ENCODE data around the gene RNGTT.

Gene RNGTT

DNA sequence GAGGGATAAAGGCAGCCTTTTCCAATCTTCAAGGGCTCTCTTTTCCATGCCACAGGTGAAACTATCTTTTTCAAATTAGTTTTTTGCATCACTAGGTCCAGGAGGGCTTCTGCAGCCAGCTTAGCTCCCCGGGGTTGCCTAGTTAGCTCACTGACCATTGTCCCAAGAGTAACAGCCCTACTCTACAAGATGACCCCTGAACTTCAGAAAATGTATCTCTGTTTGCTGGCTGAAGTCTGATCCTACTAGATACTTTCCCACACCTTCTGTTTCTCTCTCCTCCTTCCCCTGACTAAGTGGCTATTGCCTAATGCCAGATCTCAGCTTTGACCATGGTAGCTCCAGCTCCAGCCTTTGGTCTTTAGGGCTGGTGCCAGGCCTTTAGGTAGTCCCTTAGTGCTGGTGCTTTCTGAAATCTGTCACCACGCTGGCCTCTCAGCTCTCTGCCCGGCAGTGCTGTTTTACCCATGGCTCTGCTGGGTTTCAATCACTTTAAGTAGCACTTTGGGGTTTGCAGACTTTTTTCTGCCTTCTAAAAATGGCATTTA is 255.1 kb downstream of the RNGTT start:
- no peak for DNase-seq

DNA sequence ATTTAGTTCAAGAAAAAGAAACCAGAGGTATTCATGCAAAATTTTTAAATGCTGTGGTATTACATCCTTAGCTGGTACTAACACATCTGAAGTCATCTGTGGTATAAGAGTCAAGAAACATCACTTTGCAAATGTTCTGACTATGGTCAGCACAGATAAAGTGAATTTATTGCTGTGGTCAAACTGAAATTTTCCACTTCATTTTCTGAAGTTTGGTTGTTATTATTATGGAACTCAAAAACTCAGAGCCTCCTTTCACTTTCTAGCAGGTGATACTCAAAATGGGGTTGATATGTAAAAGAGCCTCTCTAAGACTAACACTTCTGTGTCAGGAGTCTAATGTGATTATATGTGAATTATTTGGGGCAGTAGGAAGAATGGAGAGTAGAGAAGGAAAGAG is 257.8 kb downstream of the RNGTT start:
- no peak for DNase-seq

DNA sequence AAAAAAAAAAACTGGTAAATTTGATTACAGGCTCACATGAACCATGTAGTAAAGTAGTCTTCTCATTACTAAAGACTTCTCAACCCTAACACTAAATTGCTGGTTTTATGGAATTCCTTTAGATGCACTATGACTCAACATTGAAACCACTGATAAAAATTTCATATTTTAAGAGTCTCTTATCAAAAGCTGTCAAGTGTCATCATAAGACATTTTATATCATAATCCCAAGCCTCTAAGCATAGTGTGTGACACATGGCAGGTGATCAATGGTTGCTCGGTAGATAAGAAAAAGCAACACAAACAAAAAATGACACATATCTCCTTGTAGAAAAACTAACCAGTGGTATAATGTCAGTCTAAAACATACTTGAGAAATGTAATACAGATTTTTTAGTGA is 258.4 kb downstream of the RNGTT start:
- no peak for DNase-seq

DNA sequence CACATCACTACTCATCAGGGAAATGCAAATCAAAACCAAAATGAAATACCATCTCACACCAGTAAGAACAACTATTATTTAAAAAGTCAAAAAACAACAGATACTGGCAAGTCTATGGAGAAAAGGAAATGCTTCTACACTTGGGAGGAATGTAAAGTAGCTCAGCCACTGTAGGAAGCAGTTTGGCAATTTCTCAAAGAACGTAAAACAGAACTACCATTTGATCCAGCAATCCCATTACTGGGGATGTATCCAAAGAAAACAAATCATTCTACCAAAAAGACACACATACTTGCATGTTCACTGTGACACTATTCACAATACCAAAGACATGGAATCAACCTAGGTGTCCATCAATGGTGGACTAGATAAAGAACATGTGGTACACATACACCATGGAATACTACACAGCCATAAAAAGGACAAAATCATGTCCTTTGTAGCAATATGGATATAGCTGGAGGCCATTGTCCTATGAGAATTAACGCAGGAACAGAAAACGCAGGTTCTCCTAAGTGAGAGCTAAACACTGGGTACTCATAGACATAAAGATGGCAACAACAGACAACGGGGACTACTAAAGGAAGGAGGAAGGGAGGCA is 260.4 kb downstream of the RNGTT start:
- DNase-seq, result no peak

DNA sequence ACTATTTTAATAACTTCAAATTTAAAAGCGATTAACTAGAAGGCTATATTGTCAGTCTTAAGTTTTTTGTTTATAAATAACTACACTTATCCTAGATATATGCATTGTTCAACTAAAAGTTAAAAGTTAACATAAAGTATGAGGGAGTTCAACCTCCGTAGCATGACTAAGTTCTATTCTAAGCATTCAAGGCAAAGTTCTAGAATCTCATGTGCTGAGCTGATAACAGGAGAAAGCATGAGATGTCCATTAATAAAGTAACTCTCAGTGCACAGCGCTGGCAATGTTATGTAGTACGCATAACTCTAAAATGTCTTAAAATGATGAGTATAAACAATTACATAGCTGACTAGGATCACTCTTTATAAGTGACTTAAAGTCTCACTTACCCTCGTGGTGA is 264.8 kb downstream of the RNGTT start:
- DNase-seq, result no peak

DNA sequence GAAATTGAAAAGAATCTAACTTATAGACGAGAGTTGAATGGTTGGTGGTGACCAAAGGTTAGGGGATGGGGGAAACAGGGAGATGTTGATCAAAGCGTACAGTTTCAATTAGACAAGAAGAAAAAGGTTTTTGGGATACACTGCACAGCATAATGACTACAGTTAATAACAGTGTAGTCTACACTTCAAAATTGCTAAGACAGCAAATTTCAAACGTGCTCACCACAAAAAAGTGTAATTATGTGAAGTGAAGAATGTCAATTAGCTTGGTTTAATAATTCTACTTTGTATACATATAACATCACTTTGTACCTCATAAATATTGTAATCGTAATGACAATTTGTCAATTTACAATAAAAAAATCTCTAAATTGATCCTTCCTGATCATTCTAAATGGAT is 267.5 kb downstream of the RNGTT start:
- DNase-seq, result no peak

DNA sequence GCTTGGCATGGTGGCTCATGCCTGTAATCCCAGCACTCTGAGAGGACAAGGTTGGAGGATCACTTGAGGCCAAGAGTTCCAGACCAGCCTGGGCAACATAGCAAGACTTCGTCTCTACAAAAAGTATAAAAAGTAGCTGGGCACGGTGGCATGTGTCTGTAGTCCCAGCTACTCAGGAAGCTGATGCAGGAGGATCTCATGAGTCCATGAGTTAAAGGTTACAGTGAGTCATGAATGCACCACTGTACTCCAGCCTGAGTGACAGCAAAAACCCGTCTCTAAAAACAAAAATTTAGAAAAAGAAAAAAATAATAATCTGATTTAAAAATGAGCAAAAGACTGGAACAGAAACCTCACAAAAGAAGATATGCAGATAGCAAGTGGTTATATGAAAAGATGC is 279.7 kb downstream of the RNGTT start:
- DNase-seq, result no peak

DNA sequence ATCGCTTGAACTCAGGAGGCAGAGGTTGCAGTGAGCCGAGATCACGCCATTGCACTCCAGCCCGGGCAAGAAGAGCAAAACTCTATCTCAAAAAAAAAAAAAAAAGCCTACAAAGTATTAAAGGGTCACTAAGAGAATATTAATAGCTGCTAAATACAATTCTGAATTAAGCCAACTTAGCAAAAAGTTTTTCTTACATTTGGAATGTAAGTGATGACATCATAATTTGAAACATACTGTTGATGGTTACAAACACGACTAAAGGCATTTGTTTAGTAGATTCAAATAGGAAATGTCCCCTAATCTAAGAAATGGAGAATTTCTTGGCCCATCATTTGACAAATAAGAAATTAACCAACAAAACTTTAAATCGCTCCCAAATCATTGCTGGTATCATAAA is 282.8 kb downstream of the RNGTT start:
- DNase-seq, result no peak

DNA sequence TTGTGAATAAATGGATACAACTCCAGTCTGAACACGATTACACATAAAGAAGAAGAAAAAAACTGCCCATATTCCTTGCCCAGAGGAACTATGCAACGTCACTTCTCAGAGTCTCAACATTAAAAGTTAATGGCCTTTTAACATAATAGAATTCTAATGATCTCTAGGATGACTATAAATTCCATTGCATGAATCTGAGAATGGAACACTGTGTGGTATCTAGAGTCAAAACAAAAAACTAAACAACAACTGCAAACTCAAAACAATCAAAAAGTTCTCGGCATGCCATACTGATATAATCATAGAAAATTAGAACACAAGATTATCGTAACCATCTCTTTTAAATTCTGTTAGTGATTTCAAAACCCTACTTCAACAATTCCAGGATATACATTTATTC is 283.6 kb downstream of the RNGTT start:
- DNase-seq, result no peak

DNA sequence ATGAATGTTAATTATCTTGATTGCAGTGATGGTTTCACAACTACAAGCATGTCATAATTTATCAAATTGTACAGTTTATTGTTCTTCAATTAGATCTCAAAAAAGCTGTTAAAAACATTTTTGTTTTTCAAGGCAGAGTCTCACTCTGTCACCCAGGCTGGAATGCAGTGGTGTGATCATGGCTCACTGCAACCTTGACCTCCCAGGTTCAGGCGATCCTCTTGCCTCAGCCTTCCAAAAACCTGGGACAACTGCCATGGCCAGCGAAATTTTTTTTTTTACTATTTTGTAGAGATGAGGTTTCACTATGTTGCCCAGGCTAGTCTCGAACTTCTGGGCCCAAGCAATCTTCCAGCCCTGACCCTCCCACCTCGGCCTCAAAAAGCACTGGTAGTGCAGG is 286.1 kb downstream of the RNGTT start:
- DNase-seq, result no peak

DNA sequence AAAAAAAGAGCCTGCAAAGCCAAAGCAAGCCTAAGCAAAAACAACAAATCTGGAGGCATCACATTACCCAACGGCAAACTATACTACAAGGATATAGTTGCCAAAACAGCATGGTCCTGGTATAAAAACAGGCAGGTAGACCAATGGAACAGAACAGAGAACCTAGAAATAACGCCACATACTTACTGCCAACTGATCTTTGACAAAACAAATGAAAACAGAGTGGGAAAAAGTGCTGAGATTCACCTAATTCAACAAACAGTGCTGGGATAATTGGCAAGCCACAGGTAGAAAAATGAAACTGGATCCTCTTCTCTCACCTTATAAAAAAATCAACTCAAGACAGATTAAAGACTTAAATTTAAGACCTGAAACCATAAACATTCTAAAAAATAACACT is 291.8 kb downstream of the RNGTT start:
- no peak for DNase-seq

DNA sequence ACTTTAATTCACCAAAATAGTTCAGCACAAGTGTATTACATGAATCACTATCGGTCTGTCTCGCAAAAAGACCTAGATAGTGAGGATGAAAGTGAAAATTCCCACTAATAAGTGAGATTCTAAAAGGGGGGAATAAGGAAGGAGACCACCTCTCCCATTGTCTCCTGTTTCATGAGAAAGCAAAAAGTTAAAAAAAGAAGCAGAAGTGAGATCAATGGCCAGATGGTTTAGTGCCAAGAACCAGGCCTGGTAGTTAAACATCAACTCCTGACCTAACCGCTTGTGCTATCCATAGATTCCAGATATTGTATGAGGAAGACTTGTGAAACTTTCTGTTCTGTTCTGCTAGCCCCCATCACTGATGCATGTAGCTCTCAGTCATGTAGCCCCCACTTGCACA is 293.0 kb downstream of the RNGTT start:
- no peak for DNase-seq

DNA sequence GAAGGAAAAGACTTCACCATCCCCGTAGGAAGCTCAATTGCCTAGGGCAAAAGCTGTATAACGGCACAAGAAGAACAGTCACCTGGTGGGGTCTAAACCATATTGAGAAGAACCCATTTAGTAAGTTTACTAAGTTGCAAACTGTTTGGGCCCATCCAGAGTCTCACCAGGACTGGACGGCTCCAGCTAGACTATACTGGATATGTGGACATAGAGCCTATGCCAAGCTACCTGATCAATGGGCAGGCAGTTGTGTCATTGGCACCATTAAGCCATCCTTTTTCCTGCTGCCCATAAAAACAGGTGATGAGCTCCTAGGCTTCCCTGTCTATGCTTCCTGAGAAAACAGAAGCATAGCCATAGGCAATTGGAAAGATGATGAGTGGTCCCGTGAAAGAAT is 293.9 kb downstream of the RNGTT start:
- no peak for DNase-seq

DNA sequence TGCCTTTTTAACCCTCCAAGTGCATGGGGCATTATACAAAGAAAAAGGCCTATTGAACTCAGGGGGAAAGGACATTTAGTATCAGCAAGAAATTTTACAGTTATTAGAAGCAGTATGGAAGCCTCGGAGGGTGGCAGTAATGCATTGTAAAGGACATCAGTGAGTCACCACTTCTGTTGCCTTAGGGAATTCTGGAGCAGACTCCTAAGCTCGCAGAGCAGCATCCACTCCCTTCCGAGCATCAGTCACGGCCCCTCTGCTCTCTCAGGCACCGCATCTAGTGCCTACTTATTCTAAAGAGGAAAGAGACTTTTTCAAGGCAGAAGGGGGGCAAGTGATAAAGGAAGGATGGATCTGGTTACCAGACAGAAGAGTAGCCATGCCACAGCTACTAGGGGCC is 296.5 kb downstream of the RNGTT start:
- no peak for DNase-seq

DNA sequence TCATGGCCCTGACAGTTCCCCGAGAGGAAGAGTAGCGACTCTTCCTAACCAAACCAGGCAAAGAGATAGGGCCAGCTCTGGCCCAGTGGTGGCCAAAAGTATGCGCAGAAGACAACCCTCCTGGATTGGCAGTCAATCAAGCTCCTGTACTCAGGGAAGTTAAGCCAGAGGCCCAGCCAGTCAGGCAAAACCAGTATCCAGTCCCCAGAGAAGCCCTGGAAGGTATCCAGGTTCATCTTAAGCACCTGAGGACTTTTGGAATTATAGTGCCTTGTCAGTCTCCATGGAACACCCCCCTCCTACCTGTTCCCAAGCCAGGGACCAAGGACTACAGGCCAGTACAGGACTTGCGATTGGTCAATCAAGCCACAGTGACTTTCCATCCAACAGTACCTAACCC is 298.3 kb downstream of the RNGTT start:
- no peak for DNase-seq

DNA sequence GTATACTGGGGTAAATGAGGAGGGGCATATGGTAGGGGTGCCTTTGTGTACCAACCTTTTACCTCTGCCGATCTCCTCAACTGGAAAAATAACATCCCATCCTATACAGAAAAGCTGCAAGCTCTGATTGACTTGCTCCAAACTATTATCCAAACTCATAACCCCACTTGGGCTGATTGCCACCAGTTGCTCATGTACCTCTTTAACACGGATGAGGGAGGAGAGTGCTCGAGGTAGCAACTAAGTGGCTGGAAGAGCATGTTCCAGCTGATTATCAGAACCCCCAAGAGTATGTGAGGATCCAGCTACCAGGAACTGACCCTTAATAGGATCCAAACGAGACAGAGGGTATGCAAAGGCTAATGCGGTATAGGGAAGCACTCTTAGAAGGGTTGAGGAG is 299.6 kb downstream of the RNGTT start:
- DNase-seq, result no peak

DNA sequence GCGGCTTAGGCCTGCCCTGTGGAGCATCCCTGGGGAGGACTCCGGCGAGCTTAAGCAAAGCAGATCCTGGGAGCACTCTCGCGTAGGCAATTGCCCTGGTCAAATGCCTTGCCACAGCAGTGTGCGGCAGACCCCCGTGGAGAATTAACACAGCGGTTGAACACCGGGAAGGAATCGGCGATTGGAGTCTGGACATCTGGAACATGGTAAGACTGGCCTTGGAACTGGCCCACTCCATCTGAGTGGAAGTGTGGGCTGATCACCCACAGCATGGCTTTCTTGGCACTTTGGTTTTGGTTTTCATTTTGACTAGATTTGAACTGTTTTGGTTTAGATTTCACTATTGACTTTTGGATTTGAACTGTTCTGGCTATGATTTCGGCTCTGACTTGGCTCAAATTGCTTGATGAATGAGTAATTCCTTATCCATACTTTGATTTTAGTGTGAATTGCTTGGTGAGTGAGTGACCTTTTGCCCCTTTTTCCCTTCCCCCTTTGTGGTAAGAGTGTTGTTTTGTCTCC is 300.7 kb downstream of the RNGTT start:
- no peak for DNase-seq

DNA sequence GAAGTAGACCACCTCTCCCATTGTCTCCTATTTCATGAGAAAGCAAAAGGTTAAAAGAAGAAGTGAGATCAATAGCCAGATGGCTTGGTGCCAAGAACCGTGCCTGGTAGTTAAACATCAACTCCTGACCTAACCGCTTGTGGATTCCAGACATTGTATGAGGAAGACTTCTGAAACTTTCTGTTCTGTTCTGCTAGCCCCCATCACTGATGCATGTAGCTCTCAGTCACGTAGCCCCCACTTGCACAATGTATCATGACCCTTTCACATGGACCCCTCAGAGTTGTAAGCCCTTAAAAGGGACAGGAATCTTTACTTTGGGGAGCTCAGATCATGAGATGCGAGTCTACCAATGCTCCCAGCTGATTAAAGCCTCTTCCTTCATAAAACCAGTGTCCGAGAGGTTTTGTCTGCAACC is 301.2 kb downstream of the RNGTT start:
- DNase-seq, result peak; percentile 64

DNA sequence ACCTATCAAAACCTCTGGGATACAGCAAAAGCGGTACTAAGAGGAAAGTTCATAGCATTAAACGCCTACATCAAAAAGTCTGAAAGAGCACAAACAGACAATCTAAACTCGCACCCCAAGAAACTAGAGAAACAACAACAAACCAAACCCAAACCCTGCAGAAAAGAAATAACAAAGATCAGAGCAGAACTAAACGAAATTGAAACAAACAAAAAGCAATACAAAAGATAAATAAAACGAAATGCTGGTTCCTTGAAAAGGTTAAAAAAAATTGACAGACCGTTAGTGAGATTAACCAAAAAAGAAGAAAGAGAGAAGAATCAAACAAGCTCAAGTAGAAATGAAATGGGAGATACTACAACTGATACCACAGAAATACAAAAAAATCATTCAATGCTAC is 302.3 kb downstream of the RNGTT start:
- no peak for DNase-seq

DNA sequence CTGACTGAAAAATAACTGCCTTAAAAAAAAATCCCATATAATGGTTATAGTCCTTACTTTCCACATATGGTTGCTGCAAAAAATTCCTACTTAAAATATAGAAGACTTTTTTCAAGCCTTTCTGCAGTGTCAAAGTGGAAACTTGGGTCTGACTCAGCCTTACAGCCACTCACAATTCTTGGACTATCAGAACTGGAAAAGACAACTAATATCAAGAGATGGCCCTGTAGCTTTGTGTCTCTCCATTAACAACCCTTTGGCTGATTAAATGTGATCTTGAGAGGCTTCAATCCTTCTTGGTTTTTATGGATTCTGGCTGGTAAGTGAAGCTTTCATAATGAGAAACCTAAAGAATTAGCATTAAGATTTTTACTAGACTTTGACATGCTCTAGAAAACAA is 307.8 kb downstream of the RNGTT start:
- DNase-seq, result no peak

DNA sequence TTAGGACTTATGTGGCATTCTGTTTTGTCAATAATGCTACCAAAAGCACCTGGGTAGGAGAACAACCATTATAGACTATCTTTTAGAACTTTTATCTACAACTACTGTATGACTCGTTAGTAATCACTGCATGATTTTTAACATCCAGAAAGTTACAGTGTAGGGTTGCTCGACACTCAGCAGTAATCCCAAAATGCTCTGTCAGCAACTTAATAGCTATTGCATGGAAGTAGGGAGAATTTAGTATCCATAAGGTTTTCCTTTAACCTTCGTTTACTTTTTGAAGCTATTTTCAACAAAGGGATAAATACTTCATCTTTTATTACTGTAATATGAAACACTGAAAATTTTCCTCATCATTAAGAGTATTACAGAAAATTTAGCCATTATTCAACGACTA is 309.5 kb downstream of the RNGTT start:
- DNase-seq, result no peak

DNA sequence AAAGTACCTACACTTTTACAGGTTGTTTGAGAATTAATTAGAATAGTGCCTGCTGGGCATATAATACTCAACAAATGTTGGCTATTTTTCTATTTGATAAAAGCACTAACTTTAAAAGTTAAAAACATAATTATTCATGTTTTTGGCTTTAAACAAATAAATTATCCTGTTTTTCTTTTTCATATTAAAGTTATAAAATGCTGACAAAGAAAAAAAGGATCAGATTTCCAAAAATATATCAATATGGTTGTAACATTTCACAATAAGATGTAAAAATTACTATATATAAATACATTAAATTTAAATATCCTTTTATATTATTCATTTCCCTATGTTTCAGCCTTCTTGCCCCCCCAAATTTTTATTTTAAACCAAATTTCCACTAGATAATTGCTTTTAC is 312.0 kb downstream of the RNGTT start:
- no peak for DNase-seq

DNA sequence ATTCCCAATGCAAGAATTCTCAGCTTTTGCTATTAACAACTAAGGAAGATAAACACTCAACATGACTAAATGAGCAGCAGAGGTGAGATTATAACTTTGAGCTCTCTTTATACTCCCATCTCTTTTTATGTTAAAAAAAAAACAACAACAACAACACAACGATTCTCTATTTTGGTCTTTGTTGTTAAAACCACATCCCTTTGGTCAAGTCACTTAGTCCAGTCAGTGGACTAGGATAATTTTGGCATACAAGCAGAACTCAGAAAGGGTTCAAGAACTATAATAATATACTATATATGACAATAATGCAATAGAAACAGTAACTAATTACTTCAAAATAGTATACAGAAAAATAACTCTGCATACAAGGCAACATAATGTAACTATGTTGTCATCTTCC is 312.4 kb downstream of the RNGTT start:
- DNase-seq, result no peak

DNA sequence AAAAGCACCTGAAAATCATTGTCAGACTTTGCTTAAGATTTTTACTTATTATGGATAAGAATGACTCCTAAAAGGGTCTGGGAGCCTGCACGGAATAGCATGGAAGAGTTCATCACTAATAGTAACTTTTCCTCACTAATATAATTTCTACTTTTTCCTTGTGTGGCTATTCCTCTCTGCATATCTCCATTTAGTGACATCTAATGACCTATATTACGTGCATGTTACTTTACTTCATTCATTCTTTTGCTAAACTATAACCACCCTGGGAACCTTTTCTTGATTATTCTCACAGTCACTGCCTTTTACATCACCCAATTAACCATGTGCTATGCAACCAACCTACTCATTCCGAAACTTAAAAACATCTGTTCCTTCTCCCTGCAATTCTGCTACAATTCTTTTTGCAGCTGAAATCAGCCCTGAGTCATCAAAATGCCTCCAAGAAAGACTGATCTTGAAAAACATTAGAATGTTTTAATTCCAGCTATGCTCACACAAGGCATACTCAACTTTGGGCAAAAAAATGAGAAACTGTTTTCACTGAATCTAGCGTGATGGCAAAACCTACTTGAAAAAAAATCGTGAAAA is 313.3 kb downstream of the RNGTT start:
- DNase-seq, result no peak
